GM12878 (cell line): ENCODE results near the gene SCARF2. TPM values are rescaled to one million over a fixed set of nuclear protein-coding genes. Genes with fewer than 3 reads are reported as not detected.

Experiments
- ATAC-seq: fragments of 200-7000 bp; cut with Tn5 transposase; 3 replicates; pipeline ENCODE4 v1.9.1; 2020; ENCODE audit warnings: mild to moderate bottlenecking, moderate library complexity
- BruUV-seq: library from RNA; stranded (reverse); fragments of 400-500 nt; replicated peaks from 2 replicates; lab custom pipeline; 2021; lab: Mats Ljungman, UMichigan
- CTCF ChIA-PET: fragments of 300-600 bp; sonication (Branson Sonifier 250); formaldehyde crosslinking; extraction: SDS; loops from one replicate; lab custom pipeline; 2021; ENCODE audit warnings: inconsistent platforms; lab: Yijun Ruan, JAX
- POLR2A ChIA-PET: fragments of 350-600 bp; formaldehyde crosslinking; extraction: SDS; loops from one replicate; lab custom pipeline; 2021; ENCODE audit warnings: inconsistent platforms; lab: Charles Lee
- RAD21 ChIA-PET: fragments of 300-600 bp; sonication (Branson Sonifier 250); formaldehyde crosslinking; loops from one replicate; lab custom pipeline; 2023; ENCODE audit warnings: antibody characterized with exemption; ENCODE audit not compliant: unreplicated experiment; lab: Charles Lee
- SMC1A ChIA-PET: fragments of 300-600 bp; sonication (Branson Sonifier 250); formaldehyde crosslinking; loops from one replicate; lab custom pipeline; 2023; ENCODE audit not compliant: unreplicated experiment, uncharacterized antibody; lab: Charles Lee
- DNase-seq: peaks from one replicate; pipeline ENCODE4 v3.0.0-alpha.2; 2011; ENCODE audit warnings: low read depth, low spot score
- FAIRE-seq: peaks from 3 replicates; lab custom pipeline; 2011; peaks lifted over from hg19 to GRCh38; lab: Jason Lieb, UNC
- H2AFZ ChIP-seq: 2 replicates; pipeline ENCODE4 v1.6.0; 2011; ENCODE audit warnings: low read depth, low read length, control low read depth; ENCODE audit not compliant: control insufficient read depth
- H3K27ac ChIP-seq: 2 replicates; pipeline ENCODE4 v1.5.1; 2011; ENCODE audit warnings: control low read depth; ENCODE audit not compliant: control insufficient read depth, insufficient read depth
- H3K27me3 ChIP-seq, 2 experiments: replicated peaks in 1 of 2; 2 replicates each; pipeline versions ENCODE4 v1.6.0 to v1.6.1; 2011; ENCODE audit warnings: low read length in 1 of 2; ENCODE audit not compliant: control insufficient read depth in 2 of 2, insufficient read depth in 2 of 2
- H3K36me3 ChIP-seq, 2 experiments: 2 replicates each; pipeline ENCODE4 v1.5.1; 2011; ENCODE audit warnings: low read length in 1 of 2; ENCODE audit not compliant: control insufficient read depth in 2 of 2, insufficient read depth in 2 of 2
- H3K4me1 ChIP-seq: 2 replicates; pipeline ENCODE4 v1.6.1; 2011; ENCODE audit warnings: mild to moderate bottlenecking, low read length, moderate library complexity, mixed read lengths; ENCODE audit not compliant: control insufficient read depth, insufficient read depth
- H3K4me2 ChIP-seq: 2 replicates; pipeline ENCODE4 v1.6.0; 2011; ENCODE audit warnings: control low read depth; ENCODE audit not compliant: control insufficient read depth, insufficient read depth
- H3K4me3 ChIP-seq: fragments of 200-600 bp; sonication (generic); 2 replicates; pipeline ENCODE4 v1.5.1; 2016
- H3K79me2 ChIP-seq: 2 replicates; pipeline ENCODE4 v1.6.0; 2011; ENCODE audit warnings: low read length; ENCODE audit not compliant: control insufficient read depth, insufficient read depth
- H3K9ac ChIP-seq: 2 replicates; pipeline ENCODE4 v1.8.0; 2011; ENCODE audit warnings: low read length, control low read depth, mixed read lengths; ENCODE audit not compliant: control insufficient read depth, insufficient read depth
- H3K9me3 ChIP-seq: replicated peaks from 3 replicates; pipeline ENCODE4 v1.5.1; 2011; ENCODE audit warnings: mild to moderate bottlenecking, low read length; ENCODE audit not compliant: control insufficient read depth, insufficient read depth
- H4K20me1 ChIP-seq: 2 replicates; pipeline ENCODE4 v1.6.0; 2011; ENCODE audit not compliant: control insufficient read depth, insufficient read depth
- BRCA1 ChIP-seq: IDR thresholded peaks from 2 replicates; pipeline ENCODE4 v1.6.1; 2011; ENCODE audit warnings: low read depth, low read length, improper control_type of control experiment
- CBX5 ChIP-seq: sonication (generic); IDR thresholded peaks from 2 replicates; pipeline ENCODE4 v1.6.1; 2016; ENCODE audit warnings: low read depth, moderate library complexity, mild to moderate bottlenecking, inconsistent platforms
- HDAC2 ChIP-seq: fragments of 200-600 bp; sonication (generic); IDR thresholded peaks from 2 replicates; pipeline ENCODE4 v1.6.1; 2017
- LARP7 ChIP-seq: fragments of 450-650 bp; IDR thresholded peaks from 2 replicates; pipeline ENCODE4 v1.6.1; 2017; ENCODE audit warnings: mild to moderate bottlenecking
- NFIC ChIP-seq: IDR thresholded peaks from 2 replicates; pipeline ENCODE4 v1.6.1; 2012; ENCODE audit warnings: low read depth, mild to moderate bottlenecking, inconsistent platforms, low read length, moderate library complexity
- SIN3A ChIP-seq: IDR thresholded peaks from 2 replicates; pipeline ENCODE4 v1.6.1; 2012; ENCODE audit warnings: low read depth, low read length, improper control_type of control experiment
- SIX5 ChIP-seq: IDR thresholded peaks from 2 replicates; pipeline ENCODE4 v1.6.1; 2011; ENCODE audit warnings: mild to moderate bottlenecking, low read depth, low read length, moderate library complexity; ENCODE audit not compliant: severe bottlenecking
- SMAD1 ChIP-seq: fragments of 450-650 bp; IDR thresholded peaks from 2 replicates; pipeline ENCODE4 v1.6.1; 2018; ENCODE audit warnings: mild to moderate bottlenecking, low read depth; ENCODE audit not compliant: partially characterized antibody
- SMC3 ChIP-seq: IDR thresholded peaks from 2 replicates; pipeline ENCODE4 v1.6.1; 2011; ENCODE audit warnings: low read length, improper control_type of control experiment, borderline replicate concordance
- SPI1 ChIP-seq: IDR thresholded peaks from 2 replicates; pipeline ENCODE4 v1.6.1; 2011; ENCODE audit warnings: low read depth, mild to moderate bottlenecking, low read length, moderate library complexity, borderline replicate concordance; ENCODE audit not compliant: insufficient read depth
- STAT1 ChIP-seq: fragments of 450-650 bp; conservative IDR thresholded peaks from 2 replicates; pipeline ENCODE4 v1.6.1; 2014; ENCODE audit warnings: antibody characterized with exemption, mild to moderate bottlenecking
- TCF3 ChIP-seq: IDR thresholded peaks from 2 replicates; pipeline ENCODE4 v1.6.1; 2012; ENCODE audit warnings: low read depth, mild to moderate bottlenecking, low read length, borderline replicate concordance; ENCODE audit not compliant: insufficient read depth
- TCF7 ChIP-seq: IDR thresholded peaks from 2 replicates; pipeline ENCODE4 v1.6.1; 2014; ENCODE audit warnings: antibody characterized with exemption, borderline replicate concordance
- WGBS: methylation state at CpG from one replicate; pipeline ENCODE4 v1.1.6; 2016; ENCODE audit warnings: low lambda C conversion rate; ENCODE audit not compliant: insufficient replicate concordance, insufficient coverage; ENCODE audit errors: missing lambda C conversion rate; 5-methylcytosine and 5-hydroxymethylcytosine counted together
- in situ Hi-C: fragments of 300-500 bp; cut with MboI; formaldehyde crosslinking; loops from 9 replicates; pipeline ENCODE4 v1.14.3; 2018; ENCODE audit warnings: mixed read lengths
- intact Hi-C: fragments of 100-400 bp; cut with micrococcal nuclease; formaldehyde crosslinking; loops from one replicate; pipeline ENCODE4 v1.14.2; 2022; ENCODE audit not compliant: unreplicated experiment
- polyA plus RNA-seq, 11 experiments: library from polyadenylated mRNA; depleted of rRNA in 4 of 11; unstranded in 6 of 11; stranded (reverse) in 5 of 11; fragments of >200 nt; fragmentation: Nextera tagmentation in 4 of 11; fragmentation: Illumina TruSeq in 1 of 11; extraction: Ambion mirVana in 4 of 11; extraction: Trizol in 1 of 11; gene quantifications; 1 replicate in 1 of 11; 2 replicates in 10 of 11; pipeline versions ENCODE4 v1.2.1 to v1.2.3, GENCODE V29; 2011 to 2016; ENCODE audit warnings: inconsistent platforms in 2 of 11, missing spikeins in 2 of 11, low read depth in 1 of 11
- total RNA-seq, 4 experiments: library from RNA; depleted of rRNA in 3 of 4; stranded (reverse); fragments of >200 nt in 3 of 4; fragmentation: Illumina TruSeq in 1 of 4; extraction: Trizol in 1 of 4; gene quantifications; 2 replicates each; pipeline versions ENCODE4 v1.2.1 to v1.2.3, GENCODE V29; 2013 to 2021
- TF ChIP-seq, protein P1 (sequence below): fragments of 450-650 bp; IDR thresholded peaks from 2 replicates; pipeline ENCODE4 v1.6.1; 2017; ENCODE audit warnings: mild to moderate bottlenecking, moderate library complexity

SCARF2 gene
- total and polyA plus RNA-seq, 10 of the 15 experiments (the other 5 are each of a cell fraction or from before 2014, with no cell fraction given) = 0.01 to 0.74 (median 0.17) TPM; not detected in 5

DNA sequence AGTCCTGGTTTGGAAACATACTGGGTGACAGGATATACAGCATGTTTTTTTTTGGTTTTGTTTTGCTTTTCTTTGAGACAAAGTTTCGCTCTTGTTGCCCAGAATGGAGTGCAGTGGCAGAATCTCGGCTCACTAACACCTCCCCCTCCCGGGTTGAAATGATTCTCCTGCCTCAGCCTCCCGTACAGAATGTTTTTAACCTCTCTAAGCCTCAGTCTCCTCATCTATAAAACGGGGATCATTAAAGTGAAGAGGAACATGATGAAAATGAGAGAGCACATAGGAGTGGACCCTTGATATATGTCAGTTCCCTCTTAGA, 28.1 kb upstream of the SCARF2 start:
- intact Hi-C loops = no loop called here
- H3K4me3 ChIP-seq = no peak overlapping the region
- CTCF ChIA-PET = no interaction called here
- H3K9me3 ChIP-seq = no peaks in the 10 kb centered on the region
- no peak for FAIRE-seq
- RAD21 ChIA-PET = no interaction called here
- no peak overlapping the region for H3K4me2 ChIP-seq
- no peaks in the 10 kb centered on the region for H4K20me1 ChIP-seq
- no peak overlapping the region for H3K27ac ChIP-seq
- ATAC-seq = no peak
- no peak for TF ChIP-seq SIX5
- no peak for TF ChIP-seq SMAD1
- TF ChIP-seq BRCA1 = no peak
- TF ChIP-seq SMC3 = no peak
- no peak for TF ChIP-seq NFIC
- no peak for TF ChIP-seq TCF3
- WGBS = 92% methylated on average over 5 of the region's 5 CpGs
- no peak overlapping the region for H2AFZ ChIP-seq
- SMC1A ChIA-PET = no interaction called here
- no TSS peak for BruUV-seq
- H3K9ac ChIP-seq = no peak overlapping the region
- no peak for DNase-seq
- in situ Hi-C loops = no loop called here
- no peaks in the 10 kb centered on the region for H3K79me2 ChIP-seq
- H3K27me3 ChIP-seq = no peaks in the 10 kb centered on the region
- POLR2A ChIA-PET = no interaction called here
- H3K4me1 ChIP-seq = peaks cover 17% of the 10 kb centered on the region
- peaks cover 2 to 3% of the 10 kb centered on the region in 2 experiments; a peak in 2 of 4 replicates for H3K36me3 ChIP-seq

DNA sequence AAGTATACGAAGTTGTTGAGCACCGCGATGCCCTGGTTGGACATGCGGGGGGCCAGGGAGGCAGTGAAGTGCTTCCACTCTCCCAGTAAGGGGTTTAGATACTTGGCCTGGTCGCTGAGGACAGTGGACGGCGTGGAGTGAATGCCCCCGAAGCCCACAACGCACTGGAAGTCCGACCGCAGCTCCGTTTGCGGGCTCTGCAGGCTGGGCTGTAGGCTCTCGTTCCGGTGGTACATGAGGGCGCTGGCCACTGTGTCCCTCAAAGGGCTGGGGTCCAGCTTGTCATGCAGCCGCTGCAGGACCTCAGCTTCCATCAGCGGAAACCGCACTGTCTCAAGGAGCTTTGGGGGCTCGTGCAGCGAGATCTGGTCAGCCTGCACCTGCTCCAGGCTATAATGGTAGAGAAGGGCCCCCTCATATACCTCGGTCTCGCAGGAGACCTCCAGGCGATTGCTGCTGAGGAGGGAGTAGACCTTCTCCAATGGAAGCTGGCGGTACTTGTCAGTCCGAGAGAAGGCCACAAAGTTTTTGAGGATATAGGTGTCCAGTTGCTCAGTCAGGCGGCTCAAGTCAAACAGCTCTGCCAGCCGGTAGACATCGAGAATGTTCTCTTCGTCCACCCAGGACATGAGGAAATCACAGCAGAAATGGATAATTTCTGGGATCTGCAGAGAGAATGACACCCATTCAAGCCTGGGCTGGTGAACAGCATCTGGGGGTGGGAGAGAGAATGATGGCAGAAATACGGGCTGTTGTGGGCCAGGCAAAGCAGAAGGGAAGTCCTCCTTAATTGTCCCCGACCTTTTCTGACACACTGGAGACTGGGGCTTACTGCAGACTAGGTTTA, 27.5 kb upstream of the SCARF2 start:
- Histone ChIP-seq H3K4me3 (no peak overlapping the region), H3K9ac (no peak overlapping the region), H3K4me2 (no peak overlapping the region), H3K36me3 (peaks cover 2 to 3% of the 10 kb centered on the region in 2 experiments; a peak in 2 of 4 replicates), H4K20me1 (no peaks in the 10 kb centered on the region), H3K79me2 (no peaks in the 10 kb centered on the region), H2AFZ (no peak overlapping the region), H3K27ac (no peak overlapping the region), H3K9me3 (no peaks in the 10 kb centered on the region), H3K4me1 (peaks cover 17% of the 10 kb centered on the region), H3K27me3 (no peaks in the 10 kb centered on the region)
- ChIA-PET SMC1A (interaction anchor here (1.1 to 1.3 kb wide), 2 partner anchors 8 to 30 kb away, joined by 4 to 5 read pairs; no protein-coding TSS in a partner anchor), POLR2A (no interaction called here), CTCF (interaction anchor here (0.6 to 3.3 kb wide), 5 partner anchors 9 to 54 kb away, joined by 3 to 13 read pairs (median 3); no protein-coding TSS in a partner anchor), RAD21 (no interaction called here)
- FAIRE-seq = no peak
- BruUV-seq = no TSS peak
- in situ Hi-C loops (no loop called here), intact Hi-C loops (no loop called here)
- ATAC-seq = no peak
- DNase-seq = no peak
- WGBS = 98% methylated on average over 32 of the region's 32 CpGs
- TF ChIP-seq, protein P1, sequence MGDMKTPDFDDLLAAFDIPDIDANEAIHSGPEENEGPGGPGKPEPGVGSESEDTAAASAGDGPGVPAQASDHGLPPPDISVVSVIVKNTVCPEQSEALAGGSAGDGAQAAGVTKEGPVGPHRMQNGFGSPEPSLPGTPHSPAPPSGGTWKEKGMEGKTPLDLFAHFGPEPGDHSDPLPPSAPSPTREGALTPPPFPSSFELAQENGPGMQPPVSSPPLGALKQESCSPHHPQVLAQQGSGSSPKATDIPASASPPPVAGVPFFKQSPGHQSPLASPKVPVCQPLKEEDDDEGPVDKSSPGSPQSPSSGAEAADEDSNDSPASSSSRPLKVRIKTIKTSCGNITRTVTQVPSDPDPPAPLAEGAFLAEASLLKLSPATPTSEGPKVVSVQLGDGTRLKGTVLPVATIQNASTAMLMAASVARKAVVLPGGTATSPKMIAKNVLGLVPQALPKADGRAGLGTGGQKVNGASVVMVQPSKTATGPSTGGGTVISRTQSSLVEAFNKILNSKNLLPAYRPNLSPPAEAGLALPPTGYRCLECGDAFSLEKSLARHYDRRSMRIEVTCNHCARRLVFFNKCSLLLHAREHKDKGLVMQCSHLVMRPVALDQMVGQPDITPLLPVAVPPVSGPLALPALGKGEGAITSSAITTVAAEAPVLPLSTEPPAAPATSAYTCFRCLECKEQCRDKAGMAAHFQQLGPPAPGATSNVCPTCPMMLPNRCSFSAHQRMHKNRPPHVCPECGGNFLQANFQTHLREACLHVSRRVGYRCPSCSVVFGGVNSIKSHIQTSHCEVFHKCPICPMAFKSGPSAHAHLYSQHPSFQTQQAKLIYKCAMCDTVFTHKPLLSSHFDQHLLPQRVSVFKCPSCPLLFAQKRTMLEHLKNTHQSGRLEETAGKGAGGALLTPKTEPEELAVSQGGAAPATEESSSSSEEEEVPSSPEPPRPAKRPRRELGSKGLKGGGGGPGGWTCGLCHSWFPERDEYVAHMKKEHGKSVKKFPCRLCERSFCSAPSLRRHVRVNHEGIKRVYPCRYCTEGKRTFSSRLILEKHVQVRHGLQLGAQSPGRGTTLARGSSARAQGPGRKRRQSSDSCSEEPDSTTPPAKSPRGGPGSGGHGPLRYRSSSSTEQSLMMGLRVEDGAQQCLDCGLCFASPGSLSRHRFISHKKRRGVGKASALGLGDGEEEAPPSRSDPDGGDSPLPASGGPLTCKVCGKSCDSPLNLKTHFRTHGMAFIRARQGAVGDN = no peak
- no peak for TF ChIP-seq SPI1
- no peak for TF ChIP-seq CBX5
- TF ChIP-seq TCF7 = no peak
- TF ChIP-seq SIX5 = no peak
- no peak for TF ChIP-seq HDAC2
- no peak for TF ChIP-seq LARP7
- TF ChIP-seq SIN3A = no peak
- TF ChIP-seq STAT1 = no peak
